Subcutaneous adipose tissue (tissue), 4 donors: ENCODE results near the gene DPP10. TPM values are rescaled to one million over a fixed set of nuclear protein-coding genes. Genes with fewer than 3 reads are reported as not detected.

ENCODE experiments used
- CTCF ChIP-seq: fragments of 450-650 bp; IDR thresholded peaks from one replicate; pipeline ENCODE4 v1.5.1; 2016; ENCODE audit warnings: low read depth, mild to moderate bottlenecking, control low read depth, antibody characterized with exemption, moderate library complexity
- total RNA-seq, 4 donors: library from RNA; depleted of rRNA; stranded (reverse); fragments of >200 nt; gene quantifications; one replicate each; pipeline ENCODE4 v1.1.0, GENCODE V29; 2016

Gene DPP10
- total RNA-seq, 4 donors from 2014 or later, result 0.94 TPM; not detected in 3

- no peak for TF ChIP-seq CTCF
These were observed 852.6 kb downstream of the DPP10 start for GRCh38 chr2:115294999-115295398.

DNA sequence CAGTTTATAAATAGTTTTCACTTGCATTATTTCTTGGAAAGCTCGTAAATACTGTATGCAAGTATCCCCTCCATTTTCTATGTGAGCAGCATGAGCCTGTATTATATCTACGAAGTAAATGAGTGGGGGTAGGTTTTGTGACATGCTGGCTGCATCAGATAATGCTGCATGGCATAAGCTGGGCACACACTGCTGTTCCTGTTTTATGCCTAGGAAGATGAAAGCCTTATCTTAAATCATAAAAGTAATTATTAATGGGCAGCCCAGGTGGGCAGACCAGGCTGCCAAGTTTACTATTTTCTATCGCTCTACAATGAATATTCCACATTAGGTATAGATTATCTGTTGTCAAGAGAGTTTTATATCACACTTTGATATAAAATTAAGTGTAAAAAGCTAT is 854.6 kb downstream of the DPP10 start:
- no peak for TF ChIP-seq CTCF

DNA sequence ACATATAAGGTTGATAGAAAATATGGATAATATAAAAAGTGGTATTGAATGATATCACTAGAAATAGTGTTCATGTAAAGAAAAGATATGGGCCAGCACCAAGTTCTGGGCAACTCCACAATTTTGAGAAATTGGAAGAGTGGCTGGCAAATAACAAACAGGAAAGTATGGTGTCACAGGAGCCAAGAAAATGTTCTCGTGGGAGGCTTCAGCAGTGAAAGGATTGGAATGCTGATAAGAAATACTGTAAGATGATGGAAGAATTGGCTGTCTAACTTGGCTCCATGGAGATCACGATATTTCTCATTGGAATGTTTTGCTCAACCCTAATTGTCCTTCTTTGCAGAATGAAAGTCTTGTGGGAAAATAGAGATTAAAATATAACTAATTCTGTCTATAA is 856.8 kb downstream of the DPP10 start:
- no peak for TF ChIP-seq CTCF

DNA sequence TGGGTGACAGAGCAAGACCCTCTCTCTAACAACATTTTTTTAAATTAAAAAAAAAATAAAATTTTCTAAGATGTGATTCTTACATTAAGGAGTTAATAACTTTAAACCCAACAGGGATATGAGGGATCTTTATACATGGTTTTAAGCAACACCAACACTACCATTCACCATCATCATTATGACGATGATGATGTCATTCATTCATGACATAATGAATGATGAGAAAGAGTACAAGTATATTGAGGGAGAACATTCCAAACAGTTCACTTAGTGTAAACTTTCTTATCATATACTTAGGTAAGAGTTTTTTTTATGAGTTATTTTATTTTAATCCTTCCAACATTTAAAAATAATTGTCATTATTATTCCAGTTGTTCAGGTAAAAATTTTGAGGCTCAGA is 863.3 kb downstream of the DPP10 start:
- TF ChIP-seq CTCF, result no peak

DNA sequence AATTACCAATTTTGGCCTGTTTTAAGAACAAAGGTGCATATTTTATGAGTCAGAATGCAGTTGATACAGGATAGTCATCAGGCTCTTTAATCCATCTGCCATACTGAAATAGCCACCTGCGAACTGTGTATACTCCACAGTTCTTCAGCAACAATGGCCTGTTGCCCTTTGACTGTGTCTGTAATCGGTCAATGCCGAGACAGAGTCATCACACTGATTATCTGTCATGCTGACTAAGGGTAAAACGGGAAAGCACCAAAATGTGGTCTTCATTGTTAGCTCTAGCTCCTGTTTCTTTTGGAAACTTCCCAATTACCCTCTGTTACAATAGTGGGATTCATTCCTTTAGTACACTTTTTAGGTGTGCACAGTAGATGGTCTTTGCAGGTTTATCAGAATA is 871.7 kb downstream of the DPP10 start:
- TF ChIP-seq CTCF, result no peak

- no peak for TF ChIP-seq CTCF
These were observed 884.6 kb downstream of the DPP10 start for GRCh38 chr2:115327061-115327460.

- no peak for TF ChIP-seq CTCF
These were observed 917.1 kb downstream of the DPP10 start for GRCh38 chr2:115359550-115359949.

DNA sequence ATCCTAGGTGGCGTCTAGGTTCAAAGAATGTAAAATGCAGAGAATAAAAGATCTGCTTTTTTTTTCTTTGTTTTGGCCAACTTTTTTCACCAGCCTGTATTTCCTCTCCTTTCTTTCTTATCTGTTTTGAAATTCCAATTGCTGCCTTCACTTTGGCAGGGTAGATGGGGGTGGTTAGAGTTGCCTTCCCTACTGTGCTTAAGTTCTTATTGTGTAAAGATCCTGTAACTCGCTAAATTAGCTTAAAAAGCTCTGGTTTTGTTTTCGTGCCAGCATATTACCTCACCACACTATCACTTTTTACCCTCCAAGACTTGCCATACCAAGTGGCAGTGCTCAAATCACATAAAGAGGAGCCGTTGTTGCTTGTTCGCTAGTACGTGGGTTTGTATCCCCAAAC is 921.7 kb downstream of the DPP10 start:
- TF ChIP-seq CTCF, result no peak
